Astrocyte (in vitro differentiated cells and primary cell): ENCODE data around the gene GARIN5B. TPM values are rescaled to one million over a fixed set of nuclear protein-coding genes. Genes with fewer than 3 reads are reported as not detected.

Experiments used
- DNase-seq: peaks from one replicate; pipeline ENCODE4 v3.0.0-alpha.2; 2010; ENCODE audit warnings: low read depth
- FAIRE-seq: peaks from 2 replicates; lab custom pipeline; 2011; peaks lifted over from hg19 to GRCh38; lab: Jason Lieb, UNC
- H2AFZ ChIP-seq: 2 replicates; pipeline ENCODE4 v1.6.0; 2012; ENCODE audit warnings: low read depth, low read length, inconsistent platforms
- H3K27ac ChIP-seq: 2 replicates; pipeline ENCODE4 v1.5.1; 2011; ENCODE audit warnings: low read depth, low read length, inconsistent platforms
- H3K27me3 ChIP-seq: 2 replicates; pipeline ENCODE4 v1.6.0; 2011; ENCODE audit warnings: low read length, inconsistent platforms; ENCODE audit not compliant: insufficient read depth
- H3K36me3 ChIP-seq: 2 replicates; pipeline ENCODE4 v1.5.1; 2011; ENCODE audit warnings: low read length, inconsistent platforms; ENCODE audit not compliant: insufficient read depth
- H3K4me1 ChIP-seq: 2 replicates; pipeline ENCODE4 v1.5.1; 2011; ENCODE audit warnings: low read length, inconsistent platforms; ENCODE audit not compliant: insufficient read depth
- H3K4me2 ChIP-seq: 2 replicates; pipeline ENCODE4 v1.6.0; 2012; ENCODE audit warnings: low read length, inconsistent platforms
- H3K4me3 ChIP-seq: 2 replicates; pipeline ENCODE4 v1.5.1; 2011; ENCODE audit warnings: low read depth, mild to moderate bottlenecking, low read length, inconsistent platforms; ENCODE audit not compliant: insufficient read depth
- H3K79me2 ChIP-seq: 2 replicates; pipeline ENCODE4 v1.6.0; 2012; ENCODE audit warnings: mild to moderate bottlenecking, low read length, inconsistent platforms; ENCODE audit not compliant: insufficient read depth
- H3K9ac ChIP-seq: 2 replicates; pipeline ENCODE4 v1.6.0; 2012; ENCODE audit warnings: mild to moderate bottlenecking, low read length, inconsistent platforms
- H3K9me3 ChIP-seq: 2 replicates; pipeline ENCODE4 v1.5.1; 2012; ENCODE audit warnings: low read depth, mild to moderate bottlenecking, low read length, inconsistent platforms; ENCODE audit not compliant: insufficient read depth
- H4K20me1 ChIP-seq: 2 replicates; pipeline ENCODE4 v1.6.0; 2012; ENCODE audit warnings: low read length, inconsistent platforms; ENCODE audit not compliant: insufficient read depth
- H3K27ac Mint-ChIP-seq: one replicate; pipeline ENCODE4 v1.8.0; 2021; ENCODE audit warnings: mild to moderate bottlenecking, mixed read lengths; ENCODE audit not compliant: unreplicated experiment
- H3K27me3 Mint-ChIP-seq: one replicate; pipeline ENCODE4 v1.8.0; 2021; ENCODE audit warnings: low read depth, mixed read lengths; ENCODE audit not compliant: unreplicated experiment
- H3K36me3 Mint-ChIP-seq: one replicate; pipeline ENCODE4 v1.8.0; 2021; ENCODE audit warnings: low read depth, mixed read lengths; ENCODE audit not compliant: unreplicated experiment
- H3K4me1 Mint-ChIP-seq: one replicate; pipeline ENCODE4 v1.8.0; 2021; ENCODE audit warnings: low read depth, mixed read lengths; ENCODE audit not compliant: unreplicated experiment
- H3K4me3 Mint-ChIP-seq: one replicate; pipeline ENCODE4 v1.8.0; 2021; ENCODE audit warnings: mild to moderate bottlenecking, moderate library complexity, mixed read lengths; ENCODE audit not compliant: unreplicated experiment
- H3K9me3 Mint-ChIP-seq: one replicate; pipeline ENCODE4 v1.8.0; 2021; ENCODE audit warnings: mild to moderate bottlenecking, mixed read lengths; ENCODE audit not compliant: unreplicated experiment
- EZH2 ChIP-seq: IDR thresholded peaks from 2 replicates; pipeline ENCODE4 v1.6.1; 2012; ENCODE audit warnings: mild to moderate bottlenecking, low read length, inconsistent platforms; ENCODE audit not compliant: insufficient read depth
- total RNA-seq: library from RNA; stranded (reverse); gene quantifications from 2 replicates; pipeline ENCODE4 v1.2.1, GENCODE V29; 2021
- TF ChIP-seq, protein P1 (sequence below): IDR thresholded peaks from 2 replicates; pipeline ENCODE4 v1.5.1; 2011; ENCODE audit warnings: low read depth, mild to moderate bottlenecking, inconsistent platforms, low read length, moderate library complexity; ENCODE audit not compliant: insufficient read depth

Gene GARIN5B
- total RNA-seq, 1 donor from 2014 or later: 0.20 TPM

DNA sequence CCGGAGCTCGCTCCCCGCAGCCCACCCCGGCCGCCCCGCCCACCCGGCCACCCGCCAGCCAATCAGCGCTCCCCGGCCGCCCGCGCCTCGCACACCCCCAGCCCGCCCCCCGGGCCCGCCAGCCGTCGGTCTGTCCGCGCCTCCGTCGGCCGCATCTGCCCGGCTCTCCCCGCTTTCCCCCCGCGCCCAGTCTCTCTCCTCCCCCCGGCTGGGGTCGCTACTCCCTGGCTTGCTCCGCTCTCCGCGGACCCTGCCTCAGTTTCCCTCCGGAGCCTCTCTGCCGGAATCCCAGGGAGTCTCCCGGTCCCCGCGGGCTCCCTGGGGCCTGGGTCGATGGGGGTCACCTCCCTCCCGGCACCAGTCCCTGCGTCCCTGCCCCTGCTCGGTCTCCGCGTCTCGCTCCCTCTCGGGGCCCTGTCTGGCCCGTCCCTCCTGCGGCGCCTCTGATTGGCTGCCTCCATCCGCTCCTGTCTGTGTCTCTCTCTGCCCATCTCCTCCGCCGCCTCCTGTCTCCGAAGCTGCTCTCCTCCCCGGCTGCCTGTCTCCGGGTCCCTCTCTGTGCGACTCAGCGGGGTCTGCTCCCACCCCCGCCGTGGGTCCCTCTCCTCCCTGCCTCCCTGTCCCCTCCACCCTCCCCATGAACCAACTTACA, 6.7 kb upstream of the GARIN5B start:
- Mint-ChIP-seq H3K4me1 (peaks cover 28% of the 10 kb centered on the region), H3K36me3 (peaks cover 9% of the 10 kb centered on the region), H3K27me3 (no peaks in the 10 kb centered on the region), H3K27ac (peak overlapping the region; percentile 96), H3K4me3 (peak overlapping the region; percentile 94), H3K9me3 (no peaks in the 10 kb centered on the region)
- peak overlapping the region; percentile 94 for H3K27ac ChIP-seq
- H4K20me1 ChIP-seq: peaks cover 29% of the 10 kb centered on the region
- H3K27me3 ChIP-seq: no peaks in the 10 kb centered on the region
- peak overlapping the region; percentile 83 for H3K4me3 ChIP-seq
- H3K9me3 ChIP-seq: no peaks in the 10 kb centered on the region
- DNase-seq: peak; percentile 68
- peak overlapping the region; percentile 34 for H2AFZ ChIP-seq
- H3K36me3 ChIP-seq: peaks cover 12% of the 10 kb centered on the region
- no peak for FAIRE-seq
- peaks cover 45% of the 10 kb centered on the region for H3K4me1 ChIP-seq
- H3K4me2 ChIP-seq: peak overlapping the region; percentile 97
- TF ChIP-seq, protein P1, sequence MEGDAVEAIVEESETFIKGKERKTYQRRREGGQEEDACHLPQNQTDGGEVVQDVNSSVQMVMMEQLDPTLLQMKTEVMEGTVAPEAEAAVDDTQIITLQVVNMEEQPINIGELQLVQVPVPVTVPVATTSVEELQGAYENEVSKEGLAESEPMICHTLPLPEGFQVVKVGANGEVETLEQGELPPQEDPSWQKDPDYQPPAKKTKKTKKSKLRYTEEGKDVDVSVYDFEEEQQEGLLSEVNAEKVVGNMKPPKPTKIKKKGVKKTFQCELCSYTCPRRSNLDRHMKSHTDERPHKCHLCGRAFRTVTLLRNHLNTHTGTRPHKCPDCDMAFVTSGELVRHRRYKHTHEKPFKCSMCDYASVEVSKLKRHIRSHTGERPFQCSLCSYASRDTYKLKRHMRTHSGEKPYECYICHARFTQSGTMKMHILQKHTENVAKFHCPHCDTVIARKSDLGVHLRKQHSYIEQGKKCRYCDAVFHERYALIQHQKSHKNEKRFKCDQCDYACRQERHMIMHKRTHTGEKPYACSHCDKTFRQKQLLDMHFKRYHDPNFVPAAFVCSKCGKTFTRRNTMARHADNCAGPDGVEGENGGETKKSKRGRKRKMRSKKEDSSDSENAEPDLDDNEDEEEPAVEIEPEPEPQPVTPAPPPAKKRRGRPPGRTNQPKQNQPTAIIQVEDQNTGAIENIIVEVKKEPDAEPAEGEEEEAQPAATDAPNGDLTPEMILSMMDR: no peak
- TF ChIP-seq EZH2: no peak
- peaks cover 31% of the 10 kb centered on the region for H3K79me2 ChIP-seq
- peak overlapping the region; percentile 97 for H3K9ac ChIP-seq

DNA sequence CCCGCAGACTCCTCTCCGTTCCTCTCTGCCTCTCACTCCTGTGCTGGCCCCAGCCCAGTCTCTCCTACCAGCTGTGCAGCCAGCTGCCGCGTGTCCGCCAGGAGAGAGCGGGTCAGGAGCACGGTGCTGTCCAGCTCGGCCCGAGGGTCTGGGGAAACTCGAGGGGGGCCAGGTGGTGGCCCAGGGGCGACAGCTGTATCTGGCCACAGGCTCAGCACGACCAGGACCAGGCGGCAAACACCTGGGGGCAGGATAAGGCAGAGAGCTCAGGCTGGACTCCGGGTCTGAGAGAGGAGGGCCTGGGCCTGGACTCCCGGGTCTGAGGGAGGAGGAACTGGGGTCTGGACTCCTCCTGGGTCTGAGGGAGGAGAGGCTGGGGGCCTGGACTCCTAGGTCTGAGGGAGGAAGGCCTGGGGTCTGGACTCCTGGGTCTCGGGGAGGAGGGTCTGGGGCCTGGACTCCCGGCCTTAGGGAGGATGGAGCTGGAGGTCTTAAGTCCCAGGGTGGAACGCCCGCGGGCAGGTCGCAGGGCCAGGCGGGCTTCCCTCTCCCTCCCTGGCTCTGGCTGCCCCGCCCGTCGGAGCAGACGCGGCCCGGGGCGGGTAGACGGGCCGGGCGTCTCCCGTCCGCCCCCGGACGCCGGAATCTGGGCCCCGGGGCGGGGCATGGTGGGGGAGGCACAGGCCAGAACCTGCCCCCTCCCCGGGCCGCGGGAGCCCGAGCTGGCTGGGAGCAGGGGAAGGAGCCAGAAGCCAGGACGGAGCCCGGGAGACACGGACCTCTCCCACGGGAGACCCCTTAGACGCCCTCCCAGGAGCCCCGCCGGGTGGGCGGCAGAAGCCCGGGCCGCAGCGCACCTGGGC, 5.9 kb upstream of the GARIN5B start:
- Mint-ChIP-seq H3K27me3 (no peaks in the 10 kb centered on the region), H3K36me3 (peaks cover 12% of the 10 kb centered on the region), H3K27ac (peak overlapping the region; percentile 47), H3K9me3 (no peaks in the 10 kb centered on the region), H3K4me1 (peaks cover 27% of the 10 kb centered on the region), H3K4me3 (peak overlapping the region; percentile 83)
- DNase-seq (peak; percentile 34), FAIRE-seq (no peak)
- peaks cover 14% of the 10 kb centered on the region for H3K36me3 ChIP-seq
- peak overlapping the region; percentile 50 for H2AFZ ChIP-seq
- H3K9ac ChIP-seq: peak overlapping the region; percentile 88
- H3K79me2 ChIP-seq: peaks cover 31% of the 10 kb centered on the region
- no peaks in the 10 kb centered on the region for H3K9me3 ChIP-seq
- H3K4me3 ChIP-seq: peak overlapping the region; percentile 72
- H4K20me1 ChIP-seq: peaks cover 34% of the 10 kb centered on the region
- peaks cover 38% of the 10 kb centered on the region for H3K4me1 ChIP-seq
- no peaks in the 10 kb centered on the region for H3K27me3 ChIP-seq
- H3K4me2 ChIP-seq: peak overlapping the region; percentile 97
- peak overlapping the region; percentile 70 for H3K27ac ChIP-seq
- TF ChIP-seq EZH2: no peak
- TF ChIP-seq, protein P1: no peak
